HCT116 (cell line): ENCODE data around the gene SLC22A23.

Experiments used
- CBX3 ChIP-seq: IDR thresholded peaks from 2 replicates; pipeline ENCODE4 v1.6.1; 2012; ENCODE audit warnings: low read depth
- CEBPB ChIP-seq: IDR thresholded peaks from 2 replicates; pipeline ENCODE4 v1.6.1; 2012; ENCODE audit warnings: low read depth
- CTCF ChIP-seq, 3 experiments: fragments of 200-600 bp in 1 of 3; sonication (generic) in 1 of 3; IDR thresholded peaks in 2 of 3; conservative IDR thresholded peaks in 1 of 3; 2 replicates each; pipeline ENCODE4 v1.5.1; 2012 to 2017; ENCODE audit warnings: low read depth in 2 of 3, low read length in 2 of 3, antibody characterized with exemption in 1 of 3, borderline replicate concordance in 1 of 3, control low read depth in 1 of 3, mild to moderate bottlenecking in 1 of 3, mixed read lengths in 1 of 3, mixed run types in 1 of 3, moderate library complexity in 1 of 3; ENCODE audit not compliant: insufficient read depth in 1 of 3
- EZH2 ChIP-seq: fragments of 200-600 bp; sonication (generic); IDR thresholded peaks from 2 replicates; pipeline ENCODE4 v1.6.1; 2017; ENCODE audit warnings: antibody characterized with exemption, mixed run types
- MAX ChIP-seq: IDR thresholded peaks from 2 replicates; pipeline ENCODE4 v1.6.1; 2012
- POLR2A ChIP-seq: IDR thresholded peaks from 2 replicates; pipeline ENCODE4 v1.7.0; 2011; ENCODE audit warnings: borderline replicate concordance; ENCODE audit not compliant: insufficient read depth, insufficient read length; ENCODE audit errors: extremely low read depth
- POLR2AphosphoS5 ChIP-seq: IDR thresholded peaks from 2 replicates; pipeline ENCODE4 v1.6.1; 2011; ENCODE audit warnings: mild to moderate bottlenecking, low read depth, low read length, moderate library complexity
- RAD21 ChIP-seq: IDR thresholded peaks from 2 replicates; pipeline ENCODE4 v1.6.1; 2012; ENCODE audit warnings: low read depth, mild to moderate bottlenecking
- SIN3A ChIP-seq: IDR thresholded peaks from 2 replicates; pipeline ENCODE4 v1.6.1; 2012; ENCODE audit warnings: low read depth
- SRF ChIP-seq: IDR thresholded peaks from 2 replicates; pipeline ENCODE4 v1.6.1; 2012; ENCODE audit warnings: low read depth

DNA sequence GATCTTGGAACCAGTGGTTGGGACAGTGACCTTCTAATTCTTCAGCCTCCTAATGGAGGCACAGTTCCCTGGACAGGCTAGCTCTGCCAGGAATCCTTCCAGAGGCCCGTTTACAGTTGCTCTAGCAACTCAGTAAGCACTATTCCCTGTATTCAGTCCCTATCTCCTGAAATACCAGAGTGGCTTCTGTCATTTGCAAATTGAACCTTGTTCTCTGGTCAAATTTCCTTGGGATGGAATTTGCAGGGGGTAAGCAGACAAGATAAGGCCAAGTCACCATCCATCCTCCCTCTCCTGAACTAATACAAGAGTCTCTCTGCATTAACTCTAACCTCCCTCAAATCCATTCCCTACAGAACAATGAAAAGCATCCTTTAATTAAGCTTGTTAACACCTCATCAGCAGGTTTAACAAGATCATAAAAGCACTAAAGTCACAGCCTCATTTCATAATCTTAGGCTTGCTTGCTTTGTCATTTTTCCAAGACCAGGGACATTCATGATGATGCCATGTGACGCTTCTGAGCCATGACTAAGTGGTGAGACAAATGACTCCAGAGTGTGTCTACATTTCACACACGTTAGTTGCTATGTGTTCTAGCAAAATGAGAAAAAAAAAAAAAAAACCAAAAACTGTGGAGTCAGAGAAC lies 37.1 kb downstream of the SLC22A23 start:
- TF ChIP-seq CTCF (IDR thresholded peaks at IDR 0.05 in 2 of 3, conservative IDR thresholded peaks at IDR 0.05 in 1 of 3; ENCODE audit: borderline replicate concordance in 1 of 3, insufficient read depth in 1 of 3, low read depth in 2 of 3, low read length in 2 of 3) (no peak), CBX3 (no peak), SRF (no peak), EZH2 (no peak), POLR2A (no peak), CEBPB (no peak), RAD21 (no peak), SIN3A (no peak), POLR2AphosphoS5 (no peak), MAX (no peak)
